Ishikawa (cell line): ENCODE measurements around the gene ZFAND3.

Source experiments
- CREB1 ChIP-seq: IDR thresholded peaks from 2 replicates; pipeline ENCODE4 v1.6.1; 2012; ENCODE audit warnings: low read depth
- EGR1 ChIP-seq: IDR thresholded peaks from 2 replicates; pipeline ENCODE4 v1.6.1; 2012
- EP300 ChIP-seq: IDR thresholded peaks from 2 replicates; pipeline ENCODE4 v1.6.1; 2012; ENCODE audit warnings: borderline replicate concordance
- FOXM1 ChIP-seq: IDR thresholded peaks from 2 replicates; pipeline ENCODE4 v1.6.1; 2012; ENCODE audit warnings: low read depth, borderline replicate concordance
- RAD21 ChIP-seq: IDR thresholded peaks from 2 replicates; pipeline ENCODE4 v1.6.1; 2012; ENCODE audit warnings: low read depth
- TAF1 ChIP-seq: IDR thresholded peaks from 2 replicates; pipeline ENCODE4 v1.6.1; 2012; ENCODE audit warnings: low read depth, mild to moderate bottlenecking
- TCF12 ChIP-seq: IDR thresholded peaks from 2 replicates; pipeline ENCODE4 v1.6.1; 2012; ENCODE audit warnings: low read depth
- TEAD4 ChIP-seq: IDR thresholded peaks from 2 replicates; pipeline ENCODE4 v1.6.1; 2012
- ZBTB7A ChIP-seq: IDR thresholded peaks from 2 replicates; pipeline ENCODE4 v1.6.1; 2012; ENCODE audit warnings: low read depth
- TF ChIP-seq, protein P1 (sequence below): IDR thresholded peaks from 2 replicates; pipeline ENCODE4 v1.6.1; 2012
- TF ChIP-seq, protein P2 (sequence below): IDR thresholded peaks from 2 replicates; pipeline ENCODE4 v1.6.1; 2012; ENCODE audit warnings: low read depth, mild to moderate bottlenecking
- TF ChIP-seq, protein P3 (sequence below): IDR thresholded peaks from 2 replicates; pipeline ENCODE4 v1.6.1; 2012

DNA sequence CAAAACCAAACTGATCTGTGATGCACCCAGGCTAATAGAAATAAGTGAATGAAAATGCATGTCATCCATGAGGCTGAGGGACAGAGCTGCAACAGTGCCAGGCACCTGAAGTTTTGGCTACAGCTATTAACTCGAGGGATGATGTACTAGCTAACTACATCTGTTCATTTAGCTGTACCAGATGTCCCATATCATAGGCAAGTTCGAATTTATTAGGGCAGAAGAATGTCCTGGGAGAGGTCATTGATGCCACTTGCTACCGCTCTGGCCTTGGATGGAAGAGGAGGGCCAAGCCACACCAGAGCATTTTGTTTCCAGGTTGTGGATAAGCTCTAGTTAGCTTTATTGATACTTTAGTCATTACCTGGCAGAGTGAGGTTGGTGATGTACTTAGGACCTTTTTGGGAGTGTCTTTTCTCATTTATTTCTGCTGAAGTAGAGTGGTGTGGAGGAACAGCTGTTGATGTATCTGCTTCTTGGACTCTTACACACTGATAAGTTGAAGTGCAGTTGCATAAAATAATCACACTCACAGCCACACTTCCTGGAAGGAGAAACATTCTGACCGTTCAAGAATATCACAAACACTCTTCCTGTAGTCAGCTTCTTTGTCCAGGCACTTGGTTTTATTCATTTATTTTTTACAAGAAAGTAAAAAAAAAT, 8.2 kb downstream of the ZFAND3 start:
- TF ChIP-seq EGR1 = no peak
- no peak for TF ChIP-seq TAF1
- no peak for TF ChIP-seq TEAD4
- TF ChIP-seq, protein P1, sequence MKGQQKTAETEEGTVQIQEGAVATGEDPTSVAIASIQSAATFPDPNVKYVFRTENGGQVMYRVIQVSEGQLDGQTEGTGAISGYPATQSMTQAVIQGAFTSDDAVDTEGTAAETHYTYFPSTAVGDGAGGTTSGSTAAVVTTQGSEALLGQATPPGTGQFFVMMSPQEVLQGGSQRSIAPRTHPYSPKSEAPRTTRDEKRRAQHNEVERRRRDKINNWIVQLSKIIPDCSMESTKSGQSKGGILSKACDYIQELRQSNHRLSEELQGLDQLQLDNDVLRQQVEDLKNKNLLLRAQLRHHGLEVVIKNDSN = no peak
- TF ChIP-seq, protein P2, sequence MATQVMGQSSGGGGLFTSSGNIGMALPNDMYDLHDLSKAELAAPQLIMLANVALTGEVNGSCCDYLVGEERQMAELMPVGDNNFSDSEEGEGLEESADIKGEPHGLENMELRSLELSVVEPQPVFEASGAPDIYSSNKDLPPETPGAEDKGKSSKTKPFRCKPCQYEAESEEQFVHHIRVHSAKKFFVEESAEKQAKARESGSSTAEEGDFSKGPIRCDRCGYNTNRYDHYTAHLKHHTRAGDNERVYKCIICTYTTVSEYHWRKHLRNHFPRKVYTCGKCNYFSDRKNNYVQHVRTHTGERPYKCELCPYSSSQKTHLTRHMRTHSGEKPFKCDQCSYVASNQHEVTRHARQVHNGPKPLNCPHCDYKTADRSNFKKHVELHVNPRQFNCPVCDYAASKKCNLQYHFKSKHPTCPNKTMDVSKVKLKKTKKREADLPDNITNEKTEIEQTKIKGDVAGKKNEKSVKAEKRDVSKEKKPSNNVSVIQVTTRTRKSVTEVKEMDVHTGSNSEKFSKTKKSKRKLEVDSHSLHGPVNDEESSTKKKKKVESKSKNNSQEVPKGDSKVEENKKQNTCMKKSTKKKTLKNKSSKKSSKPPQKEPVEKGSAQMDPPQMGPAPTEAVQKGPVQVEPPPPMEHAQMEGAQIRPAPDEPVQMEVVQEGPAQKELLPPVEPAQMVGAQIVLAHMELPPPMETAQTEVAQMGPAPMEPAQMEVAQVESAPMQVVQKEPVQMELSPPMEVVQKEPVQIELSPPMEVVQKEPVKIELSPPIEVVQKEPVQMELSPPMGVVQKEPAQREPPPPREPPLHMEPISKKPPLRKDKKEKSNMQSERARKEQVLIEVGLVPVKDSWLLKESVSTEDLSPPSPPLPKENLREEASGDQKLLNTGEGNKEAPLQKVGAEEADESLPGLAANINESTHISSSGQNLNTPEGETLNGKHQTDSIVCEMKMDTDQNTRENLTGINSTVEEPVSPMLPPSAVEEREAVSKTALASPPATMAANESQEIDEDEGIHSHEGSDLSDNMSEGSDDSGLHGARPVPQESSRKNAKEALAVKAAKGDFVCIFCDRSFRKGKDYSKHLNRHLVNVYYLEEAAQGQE = no peak
- no peak for TF ChIP-seq CREB1
- no peak for TF ChIP-seq EP300
- TF ChIP-seq, protein P3, sequence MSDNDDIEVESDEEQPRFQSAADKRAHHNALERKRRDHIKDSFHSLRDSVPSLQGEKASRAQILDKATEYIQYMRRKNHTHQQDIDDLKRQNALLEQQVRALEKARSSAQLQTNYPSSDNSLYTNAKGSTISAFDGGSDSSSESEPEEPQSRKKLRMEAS = no peak
- TF ChIP-seq TCF12 = no peak
- TF ChIP-seq FOXM1 = no peak
- no peak for TF ChIP-seq ZBTB7A
- no peak for TF ChIP-seq RAD21
